HG03159 (cell line): ENCODE data around the gene ATP2B2.

Source experiments
- ATAC-seq: cut with Tn5 transposase; IDR thresholded peaks from one replicate; pipeline ENCODE4 v1.9.1; 2021; ENCODE audit warnings: mild to moderate bottlenecking, moderate library complexity; ENCODE audit not compliant: unreplicated experiment

The ATP2B2 gene

GRCh38 chr3:10496121-10496863, 9.1 kb downstream of the ATP2B2 start:
- no peak for ATAC-seq

- no peak for ATAC-seq
Measured at GRCh38 chr3:10495614-10496013, 9.8 kb downstream of the ATP2B2 start.

GRCh38 chr3:10495003-10495402, 10.4 kb downstream of the ATP2B2 start:
- ATAC-seq: no peak

- no peak for ATAC-seq
Measured at GRCh38 chr3:10494180-10494579, 11.2 kb downstream of the ATP2B2 start.

- no peak for ATAC-seq
Measured at GRCh38 chr3:10493202-10493589, 12.2 kb downstream of the ATP2B2 start.

- no peak for ATAC-seq
Measured at GRCh38 chr3:10492364-10493201, 12.8 kb downstream of the ATP2B2 start.

GRCh38 chr3:10489746-10490483, 15.5 kb downstream of the ATP2B2 start:
- ATAC-seq: no peak

- ATAC-seq: no peak
Measured at GRCh38 chr3:10487988-10488633, 17.3 kb downstream of the ATP2B2 start.

GRCh38 chr3:10485806-10486205, 19.6 kb downstream of the ATP2B2 start:
- no peak for ATAC-seq

GRCh38 chr3:10485380-10485779, 20.0 kb downstream of the ATP2B2 start:
- ATAC-seq: no peak

- no peak for ATAC-seq
Measured at GRCh38 chr3:10484709-10485108, 20.7 kb downstream of the ATP2B2 start.

- no peak for ATAC-seq
Measured at GRCh38 chr3:10483686-10484345, 21.6 kb downstream of the ATP2B2 start.

- ATAC-seq: no peak
Measured at GRCh38 chr3:10483364-10483675, 22.1 kb downstream of the ATP2B2 start.

GRCh38 chr3:10482631-10483363, 22.6 kb downstream of the ATP2B2 start:
- ATAC-seq: no peak

GRCh38 chr3:10480871-10481378, 24.5 kb downstream of the ATP2B2 start:
- ATAC-seq: no peak

GRCh38 chr3:10479311-10479710, 26.1 kb downstream of the ATP2B2 start:
- ATAC-seq: no peak

GRCh38 chr3:10475983-10476382, 29.4 kb downstream of the ATP2B2 start:
- ATAC-seq: no peak

- no peak for ATAC-seq
Measured at GRCh38 chr3:10474847-10475246, 30.5 kb downstream of the ATP2B2 start.

- ATAC-seq: no peak
Measured at GRCh38 chr3:10474275-10474646, 31.1 kb downstream of the ATP2B2 start.
